ENCODE measurements around the gene SMPD3. TPM values are rescaled to one million over a fixed set of nuclear protein-coding genes. Genes with fewer than 3 reads are reported as not detected.

Gene SMPD3
- total and polyA plus RNA-seq, 2 donors (not counting 3 experiments of a cell fraction or from before 2014, with no cell fraction given), result not detected

GRCh38 chr16:68389006-68389405, 59.3 kb downstream of the SMPD3 start:
- BruUV-seq (replicated peaks), result no TSS peak
- Histone ChIP-seq H3K9me1 (replicated peaks; ENCODE audit: control insufficient read depth, extremely low read depth, insufficient read depth, low read length) (no peaks in the 10 kb centered on the region), H4K20me1 (replicated peaks; ENCODE audit: control insufficient read depth, extremely low read depth, insufficient read depth, low read length) (no peaks in the 10 kb centered on the region), H3K27ac (ENCODE audit: insufficient read depth, low read depth, low read length) (no peak overlapping the region), H3K9ac (replicated peaks; ENCODE audit: extremely low read depth, insufficient read depth, low read length) (no peak overlapping the region), H3K79me2 (ENCODE audit: control insufficient read depth, insufficient read depth, low read length) (no peaks in the 10 kb centered on the region), H2AFZ (ENCODE audit: low read depth, low read length) (no peak overlapping the region), H3K4me3 (replicated peaks in 1 of 3; ENCODE audit: insufficient read depth in 1 of 3, low read depth in 1 of 3, low read length in 3 of 3) (no peak overlapping the region), H3K4me2 (ENCODE audit: insufficient read depth, low read length) (no peak overlapping the region), H3K27me3 (ENCODE audit: control insufficient read depth in 2 of 2, insufficient read depth in 2 of 2, low read length in 2 of 2) (peaks cover 2% of the 10 kb centered on the region in 2 experiments), H3K36me3 (ENCODE audit: control insufficient read depth in 2 of 2, extremely low read depth in 1 of 2, insufficient read depth in 2 of 2, low read length in 2 of 2) (no peaks in the 10 kb centered on the region), H3K4me1 (ENCODE audit: control insufficient read depth, extremely low read depth, insufficient read depth, low read length) (no peaks in the 10 kb centered on the region), H3K9me3 (replicated peaks; ENCODE audit: control insufficient read depth, insufficient read depth, low read length) (no peaks in the 10 kb centered on the region)
- no peak for FAIRE-seq
- dilution Hi-C loops (cut with MboI; ENCODE audit: extremely low pct_ligation_motif_present, low sequenced_read_pairs), result no loop called here
- ChIA-PET CTCF (no interaction called here), POLR2A (no interaction called here)
- DNase-seq (ENCODE audit: low read depth, low spot score), result no peak
- intact Hi-C loops (cut with micrococcal nuclease), result no loop called here
- TF ChIP-seq JUN (IDR thresholded peaks at IDR 0.05; ENCODE audit: borderline replicate concordance, insufficient read depth, insufficient read length, low read depth) (no peak), FOS (IDR thresholded peaks at IDR 0.05; ENCODE audit: borderline replicate concordance, insufficient read depth, low read length) (no peak), CTCF (IDR thresholded peaks at IDR 0.05; ENCODE audit: extremely low read depth in 1 of 2, insufficient read depth in 1 of 2, low read depth in 1 of 2, low read length in 2 of 2) (no peak)

DNA sequence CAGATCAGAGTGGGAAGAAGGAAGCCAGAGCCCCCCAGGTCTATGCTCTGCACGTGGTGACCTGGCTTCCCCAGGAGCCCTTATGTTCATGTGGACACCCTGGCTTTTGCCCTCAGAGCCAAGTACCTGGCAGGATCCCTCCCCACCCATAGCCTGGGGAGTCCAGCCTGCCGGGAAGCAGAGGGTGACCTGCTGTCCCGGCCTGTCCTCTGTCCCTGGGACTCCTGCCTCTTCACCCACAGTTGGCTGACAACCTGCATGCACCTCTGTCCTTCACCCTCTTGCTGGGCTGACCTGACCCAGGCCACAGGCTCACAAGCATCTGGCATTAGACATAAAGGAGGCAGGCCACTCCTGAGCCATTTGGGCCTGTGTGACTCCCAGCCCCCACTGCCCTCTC, 60.2 kb downstream of the SMPD3 start:
- Histone ChIP-seq H3K9ac (replicated peaks; ENCODE audit: extremely low read depth, insufficient read depth, low read length) (no peak overlapping the region), H3K27ac (ENCODE audit: insufficient read depth, low read depth, low read length) (no peak overlapping the region), H3K27me3 (ENCODE audit: control insufficient read depth in 2 of 2, insufficient read depth in 2 of 2, low read length in 2 of 2) (no peaks in the 10 kb centered on the region), H3K4me2 (ENCODE audit: insufficient read depth, low read length) (no peak overlapping the region), H3K9me3 (replicated peaks; ENCODE audit: control insufficient read depth, insufficient read depth, low read length) (no peaks in the 10 kb centered on the region), H4K20me1 (replicated peaks; ENCODE audit: control insufficient read depth, extremely low read depth, insufficient read depth, low read length) (no peaks in the 10 kb centered on the region), H3K79me2 (ENCODE audit: control insufficient read depth, insufficient read depth, low read length) (no peaks in the 10 kb centered on the region), H3K36me3 (ENCODE audit: control insufficient read depth in 2 of 2, extremely low read depth in 1 of 2, insufficient read depth in 2 of 2, low read length in 2 of 2) (no peaks in the 10 kb centered on the region), H3K4me1 (ENCODE audit: control insufficient read depth, extremely low read depth, insufficient read depth, low read length) (no peaks in the 10 kb centered on the region), H3K9me1 (replicated peaks; ENCODE audit: control insufficient read depth, extremely low read depth, insufficient read depth, low read length) (no peaks in the 10 kb centered on the region), H3K4me3 (replicated peaks in 1 of 3; ENCODE audit: insufficient read depth in 1 of 3, low read depth in 1 of 3, low read length in 3 of 3) (no peak overlapping the region), H2AFZ (ENCODE audit: low read depth, low read length) (no peak overlapping the region)
- no peak for FAIRE-seq
- DNase-seq (ENCODE audit: low read depth, low spot score), result no peak
- TF ChIP-seq GATA2 (IDR thresholded peaks at IDR 0.05; ENCODE audit: insufficient read depth, insufficient read length, low read depth, low read length) (no peak), EZH2 (IDR thresholded peaks at IDR 0.05; ENCODE audit: borderline replicate concordance, low read depth, low read length, severe bottlenecking) (no peak), FOS (IDR thresholded peaks at IDR 0.05; ENCODE audit: borderline replicate concordance, insufficient read depth, low read length) (no peak), MYC (IDR thresholded peaks at IDR 0.05; ENCODE audit: low read depth, low read length) (no peak), POLR2AphosphoS5 (IDR thresholded peaks at IDR 0.05; ENCODE audit: insufficient read depth, low read depth, low read length) (no peak), POLR2A (IDR thresholded peaks at IDR 0.05; ENCODE audit: low read depth, low read length) (no peak)
- dilution Hi-C loops (cut with MboI; ENCODE audit: extremely low pct_ligation_motif_present, low sequenced_read_pairs), result no loop called here
- ChIA-PET CTCF (no interaction called here), POLR2A (no interaction called here)
- intact Hi-C loops (cut with micrococcal nuclease), result no loop called here
- BruUV-seq (replicated peaks), result no TSS peak

Data from endothelial cell of umbilical vein (primary cell).